H9 (cell line): Measurements from ENCODE around the gene KSR1. TPM values are rescaled to one million over a fixed set of nuclear protein-coding genes. Genes with fewer than 3 reads are reported as not detected.

ENCODE experiments used
- DNase-seq: peaks from one replicate; pipeline ENCODE4 v3.0.0-alpha.2; 2017
- H2AFZ ChIP-seq: one replicate; pipeline ENCODE4 v1.6.1; 2013; ENCODE audit warnings: mild to moderate bottlenecking, low read length, control low read depth, moderate library complexity
- H2AK5ac ChIP-seq: 2 replicates; pipeline ENCODE4 v1.6.1; 2013; ENCODE audit warnings: low read length, control low read depth, mixed read lengths; ENCODE audit not compliant: insufficient read length
- H2BK120ac ChIP-seq: one replicate; pipeline ENCODE4 v1.6.1; 2013; ENCODE audit warnings: low read depth, mild to moderate bottlenecking, low read length, control low read depth, inconsistent platforms; ENCODE audit not compliant: poor library complexity, severe bottlenecking
- H2BK12ac ChIP-seq: 2 replicates; pipeline ENCODE4 v1.6.1; 2013; ENCODE audit warnings: low read length, control low read depth, mixed read lengths, low read depth; ENCODE audit not compliant: insufficient read length
- H2BK15ac ChIP-seq: 2 replicates; pipeline ENCODE4 v1.6.1; 2013; ENCODE audit warnings: low read depth, low read length, control low read depth
- H2BK20ac ChIP-seq: one replicate; pipeline ENCODE4 v1.6.1; 2013; ENCODE audit warnings: low read depth, mild to moderate bottlenecking, low read length, control low read depth, inconsistent platforms; ENCODE audit not compliant: poor library complexity, severe bottlenecking
- H2BK5ac ChIP-seq: 2 replicates; pipeline ENCODE4 v1.6.1; 2013; ENCODE audit warnings: low read length, control low read depth, mixed read lengths; ENCODE audit not compliant: insufficient read length
- H3K14ac ChIP-seq: 2 replicates; pipeline ENCODE4 v1.6.1; 2013; ENCODE audit warnings: low read length, control low read depth; ENCODE audit not compliant: insufficient read depth
- H3K18ac ChIP-seq: 2 replicates; pipeline ENCODE4 v1.6.1; 2013; ENCODE audit warnings: low read depth, mild to moderate bottlenecking, mixed read lengths, low read length, control low read depth; ENCODE audit not compliant: insufficient read length
- H3K23ac ChIP-seq: 2 replicates; pipeline ENCODE4 v1.6.1; 2013; ENCODE audit warnings: low read length, control low read depth, mixed read lengths, low read depth; ENCODE audit not compliant: insufficient read length
- H3K23me2 ChIP-seq: 2 replicates; pipeline ENCODE4 v1.6.1; 2013; ENCODE audit warnings: low read depth, mild to moderate bottlenecking, mixed read lengths, low read length, control low read depth; ENCODE audit not compliant: insufficient read length, poor library complexity, severe bottlenecking
- H3K27ac ChIP-seq: 2 replicates; pipeline ENCODE4 v1.5.1; 2013; ENCODE audit warnings: low read length, control low read depth, mixed read lengths, low read depth; ENCODE audit not compliant: insufficient read length
- H3K27me3 ChIP-seq: 2 replicates; pipeline ENCODE4 v1.6.1; 2013; ENCODE audit warnings: low read length, control low read depth, inconsistent platforms; ENCODE audit not compliant: insufficient read depth
- H3K4ac ChIP-seq: 2 replicates; pipeline ENCODE4 v1.6.1; 2013; ENCODE audit warnings: low read depth, mild to moderate bottlenecking, control low read depth, inconsistent platforms, low read length, moderate library complexity
- H3K4me1 ChIP-seq: 2 replicates; pipeline ENCODE4 v1.6.1; 2013; ENCODE audit warnings: low read length, control low read depth, inconsistent platforms; ENCODE audit not compliant: insufficient read depth
- H3K4me2 ChIP-seq: 2 replicates; pipeline ENCODE4 v1.6.1; 2013; ENCODE audit warnings: low read length, control low read depth, mixed read lengths; ENCODE audit not compliant: insufficient read length, insufficient read depth
- H3K56ac ChIP-seq: 2 replicates; pipeline ENCODE4 v1.6.1; 2013; ENCODE audit warnings: low read depth, mild to moderate bottlenecking, mixed read lengths, low read length, control low read depth; ENCODE audit not compliant: insufficient read length
- H3K79me1 ChIP-seq: 2 replicates; pipeline ENCODE4 v1.6.1; 2013; ENCODE audit warnings: low read depth, mild to moderate bottlenecking, moderate library complexity, low read length, control low read depth, inconsistent platforms; ENCODE audit not compliant: insufficient read depth, poor library complexity, severe bottlenecking
- H3K79me2 ChIP-seq: 2 replicates; pipeline ENCODE4 v1.6.1; 2013; ENCODE audit warnings: low read length, control low read depth, inconsistent platforms; ENCODE audit not compliant: insufficient read depth
- H3K9ac ChIP-seq: 2 replicates; pipeline ENCODE4 v1.6.1; 2013; ENCODE audit warnings: low read length, control low read depth, mixed read lengths; ENCODE audit not compliant: insufficient read length; ENCODE audit errors: extremely low read depth
- H3K9me3 ChIP-seq: one replicate; pipeline ENCODE4 v1.6.1; 2013; ENCODE audit warnings: low read depth, low read length, inconsistent platforms; ENCODE audit not compliant: control insufficient read depth
- H3T11ph ChIP-seq: one replicate; pipeline ENCODE4 v1.6.1; 2013; ENCODE audit warnings: mild to moderate bottlenecking, low read length, control low read depth, inconsistent platforms
- H4K20me1 ChIP-seq: one replicate; pipeline ENCODE4 v1.6.1; 2013; ENCODE audit not compliant: control insufficient read depth, insufficient read length, insufficient read depth
- H4K5ac ChIP-seq: 2 replicates; pipeline ENCODE4 v1.6.1; 2013; ENCODE audit warnings: low read depth, mild to moderate bottlenecking, mixed read lengths, low read length, control low read depth; ENCODE audit not compliant: insufficient read length
- H4K8ac ChIP-seq: replicated peaks from 2 replicates; pipeline ENCODE4 v1.6.1; 2013; ENCODE audit warnings: low read length, control low read depth, mixed read lengths, low read depth; ENCODE audit not compliant: insufficient read length
- H4K91ac ChIP-seq: 2 replicates; pipeline ENCODE4 v1.6.1; 2013; ENCODE audit warnings: low read depth, mild to moderate bottlenecking, moderate library complexity, mixed read lengths, low read length, control low read depth; ENCODE audit not compliant: insufficient read length
- H3K27ac Mint-ChIP-seq, 3 experiments: 2 replicates in 2 of 3; 3 replicates in 1 of 3; pipeline ENCODE4 v1.8.0; 2020 to 2021; ENCODE audit warnings: mixed read lengths in 3 of 3, mild to moderate bottlenecking in 1 of 3, moderate library complexity in 1 of 3
- H3K27me3 Mint-ChIP-seq: 2 replicates; pipeline ENCODE4 v1.8.0; 2021; ENCODE audit warnings: low read depth, mild to moderate bottlenecking, moderate library complexity, mixed read lengths
- H3K36me3 Mint-ChIP-seq, 3 experiments: 2 replicates in 2 of 3; 3 replicates in 1 of 3; pipeline ENCODE4 v1.8.0; 2020 to 2021; ENCODE audit warnings: low read depth in 3 of 3, mixed read lengths in 3 of 3; ENCODE audit not compliant: insufficient read depth in 1 of 3
- H3K4me1 Mint-ChIP-seq, 2 experiments: 2 replicates each; pipeline ENCODE4 v1.8.0; 2020; ENCODE audit warnings: mixed read lengths in 2 of 2
- H3K4me3 Mint-ChIP-seq, 2 experiments: 2 replicates in 1 of 2; 3 replicates in 1 of 2; pipeline ENCODE4 v1.8.0; 2020 to 2021; ENCODE audit warnings: mild to moderate bottlenecking in 2 of 2, mixed read lengths in 2 of 2, moderate library complexity in 1 of 2
- H3K9me3 Mint-ChIP-seq, 2 experiments: 2 replicates in 1 of 2; 3 replicates in 1 of 2; pipeline ENCODE4 v1.8.0; 2020; ENCODE audit warnings: mild to moderate bottlenecking in 2 of 2, mixed read lengths in 2 of 2, moderate library complexity in 1 of 2
- CTCF ChIP-seq: fragments of 200-600 bp; sonication (generic); conservative IDR thresholded peaks from 3 replicates; pipeline ENCODE4 v1.8.0; 2021; ENCODE audit warnings: antibody characterized with exemption, mild to moderate bottlenecking
- WGBS: extraction: QIAGEN DNeasy Blood & Tissue Kit; methylation state at CpG from one replicate; pipeline ENCODE4 v1.1.7; 2013; ENCODE audit warnings: missing lambda C conversion rate, low lambda C conversion rate, mixed read lengths; ENCODE audit not compliant: insufficient read length; ENCODE audit errors: extremely low coverage; 5-methylcytosine and 5-hydroxymethylcytosine counted together
- total RNA-seq: library from RNA; stranded (reverse); gene quantifications from 2 replicates; pipeline ENCODE4 v1.2.1, GENCODE V29; 2021

KSR1 gene
- total RNA-seq, 1 experiment from 2014 or later, result 44.9 TPM

GRCh38 chr17:27518048-27518447, 61.8 kb downstream of the KSR1 start:
- no peak overlapping the region for H3K4me3 Mint-ChIP-seq

More at GRCh38 chr17:27518048-27518447, 61.8 kb downstream of the KSR1 start:
- no peaks in the 10 kb centered on the region for H3K9me3 ChIP-seq
- no peak overlapping the region for H2BK12ac ChIP-seq
- no peak overlapping the region for H2BK20ac ChIP-seq
- Mint-ChIP-seq H3K4me1 (peaks cover 79 to 84% of the 10 kb centered on the region in 2 experiments), H3K27ac (peak overlapping the region in 1 of 3 experiments; percentile 53; a peak in 1 of 7 replicates), H3K9me3 (no peaks in the 10 kb centered on the region), H3K27me3 (no peaks in the 10 kb centered on the region), H3K36me3 (0 out of 7 replicates have a peak, but pooled peaks cover 0 to 1% (median 0%) of the 10 kb centered on the region in 3 experiments)
- no CpG with 5 or more reads among the region's 3 CpGs for WGBS
- no peaks in the 10 kb centered on the region for H3K27me3 ChIP-seq
- no peak overlapping the region for H2BK15ac ChIP-seq
- no peak overlapping the region for H2AFZ ChIP-seq
- no peak for TF ChIP-seq CTCF
- no peak overlapping the region for H3K14ac ChIP-seq
- no peak overlapping the region for H3K18ac ChIP-seq
- no peak overlapping the region for H2BK120ac ChIP-seq
- H3K27ac ChIP-seq, result no peak overlapping the region
- H3K79me1 ChIP-seq, result no peaks in the 10 kb centered on the region
- H4K91ac ChIP-seq, result no peak overlapping the region
- H3K79me2 ChIP-seq, result no peaks in the 10 kb centered on the region; the same call in 1 of the 2 replicates
- H3K56ac ChIP-seq, result no peak overlapping the region
- no peak overlapping the region for H2AK5ac ChIP-seq
- no peak overlapping the region for H4K5ac ChIP-seq
- H3T11ph ChIP-seq, result no peak overlapping the region
- no peak overlapping the region for H3K4ac ChIP-seq
- no peaks in the 10 kb centered on the region for H3K23me2 ChIP-seq
- H3K4me2 ChIP-seq, result no peak overlapping the region
- no peak overlapping the region for H4K8ac ChIP-seq
- no peak overlapping the region for H2BK5ac ChIP-seq
- peaks cover 25% of the 10 kb centered on the region; the same call in 1 of the 2 replicates for H3K4me1 ChIP-seq
- DNase-seq, result no peak
- H3K9ac ChIP-seq, result no peak overlapping the region
- no peak overlapping the region for H3K23ac ChIP-seq
- no peaks in the 10 kb centered on the region for H4K20me1 ChIP-seq
